ENCODE data around the gene JARID2.

JARID2 gene

DNA sequence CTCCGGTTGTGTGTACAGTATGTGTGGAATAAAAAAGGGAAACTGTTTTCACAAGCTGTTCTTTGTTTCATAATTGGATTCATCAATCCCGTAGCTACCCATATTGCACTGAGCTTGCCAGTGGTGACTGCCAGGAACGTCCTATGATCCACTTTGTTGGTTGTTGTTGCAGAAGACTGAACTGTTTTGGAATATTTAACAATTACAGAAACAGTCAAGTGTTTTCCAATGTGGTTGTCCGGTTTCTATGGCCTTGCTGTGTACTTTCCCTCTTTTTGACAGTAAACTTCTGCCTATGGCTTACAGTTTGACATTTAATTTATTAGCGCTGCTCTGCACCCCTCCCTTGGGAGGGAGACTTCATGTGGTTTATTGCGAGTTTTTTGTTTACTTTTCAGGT, 275.7 kb downstream of the JARID2 start:
- H3K27ac Mint-ChIP-seq, result peak overlapping the region; percentile 71
- no peaks in the 10 kb centered on the region for H3K9me3 Mint-ChIP-seq
- H3K27me3 Mint-ChIP-seq, result no peaks in the 10 kb centered on the region
- H3K36me3 Mint-ChIP-seq (ENCODE audit: low read depth), result peaks cover 83% of the 10 kb centered on the region
- H3K4me1 Mint-ChIP-seq (ENCODE audit: low read depth), result peaks cover 24% of the 10 kb centered on the region
- H3K4me3 Mint-ChIP-seq, result no peak overlapping the region

GRCh38 chr6:15522026-15522425, 276.2 kb downstream of the JARID2 start:
- Mint-ChIP-seq H3K9me3 (no peaks in the 10 kb centered on the region), H3K36me3 (ENCODE audit: low read depth) (peaks cover 87% of the 10 kb centered on the region), H3K27ac (peak overlapping the region; percentile 71), H3K27me3 (no peaks in the 10 kb centered on the region), H3K4me1 (ENCODE audit: low read depth) (peaks cover 24% of the 10 kb centered on the region), H3K4me3 (no peak overlapping the region)

DNA sequence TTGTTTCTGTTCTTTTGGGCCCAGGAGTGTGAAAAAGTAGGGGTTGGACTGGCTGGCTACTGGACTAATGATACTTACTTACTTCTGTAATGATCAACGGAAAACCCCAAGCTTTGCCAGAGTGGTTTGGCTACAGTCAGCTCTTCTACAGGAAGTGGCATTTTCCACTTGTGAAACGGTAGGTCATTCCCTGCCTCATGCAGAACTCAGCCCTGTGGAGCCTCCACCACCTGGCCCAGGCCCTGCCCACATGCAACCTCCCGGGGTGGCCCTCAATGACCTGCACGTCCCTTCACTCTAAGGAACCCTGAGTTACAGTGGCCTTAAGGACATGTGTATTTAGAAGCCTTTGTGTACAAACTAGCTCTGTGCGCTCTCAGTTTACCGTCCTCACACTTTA, 276.6 kb downstream of the JARID2 start:
- H3K27ac Mint-ChIP-seq, result peak overlapping the region; percentile 71

DNA sequence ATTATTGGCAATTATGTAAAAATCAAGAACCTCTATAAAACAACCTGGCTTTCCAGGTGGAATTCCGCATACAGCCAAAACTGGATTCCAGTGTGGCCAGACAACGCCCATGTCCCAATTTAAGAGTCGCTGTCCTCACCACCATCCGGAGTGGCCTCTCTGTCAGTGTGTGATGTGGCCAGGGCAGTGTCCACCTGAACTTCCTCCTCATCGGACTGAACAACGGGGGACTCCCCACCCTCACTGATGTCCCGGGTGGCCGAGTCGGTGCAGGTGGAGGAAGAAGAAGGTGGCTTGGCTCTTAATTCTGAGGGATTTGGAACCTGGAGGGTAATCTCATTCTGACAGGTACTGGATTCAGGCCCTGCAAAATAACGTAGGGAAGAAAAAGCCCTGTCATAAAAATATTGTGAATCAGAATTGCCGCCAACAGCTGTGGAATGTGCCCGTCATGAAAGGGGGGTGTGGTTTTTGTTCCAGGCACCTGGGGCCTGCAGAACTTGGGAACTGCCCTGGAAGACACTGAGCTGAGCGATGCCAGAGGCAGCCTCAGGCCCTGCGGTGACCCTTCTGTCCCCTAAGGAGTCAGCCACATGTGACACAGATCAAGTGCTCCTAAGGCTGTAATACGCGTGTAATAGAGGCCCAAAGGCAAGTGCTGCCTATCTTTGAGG, 277.1 kb downstream of the JARID2 start:
- H3K36me3 Mint-ChIP-seq (ENCODE audit: low read depth), result peaks cover 91% of the 10 kb centered on the region
- H3K27ac Mint-ChIP-seq, result peak overlapping the region; percentile 71
- no peaks in the 10 kb centered on the region for H3K27me3 Mint-ChIP-seq
- peaks cover 24% of the 10 kb centered on the region for H3K4me1 Mint-ChIP-seq (ENCODE audit: low read depth)
- H3K4me3 Mint-ChIP-seq, result no peak overlapping the region
- peaks cover 8% of the 10 kb centered on the region for H3K9me3 Mint-ChIP-seq

More for the DNA sequence above, 276.6 kb downstream of the JARID2 start:
- Mint-ChIP-seq H3K9me3 (peaks cover 2% of the 10 kb centered on the region), H3K36me3 (ENCODE audit: low read depth) (peaks cover 91% of the 10 kb centered on the region), H3K4me1 (ENCODE audit: low read depth) (peaks cover 24% of the 10 kb centered on the region), H3K27me3 (no peaks in the 10 kb centered on the region), H3K4me3 (no peak overlapping the region)

GRCh38 chr6:15523679-15524630, 278.1 kb downstream of the JARID2 start:
- Mint-ChIP-seq H3K4me1 (ENCODE audit: low read depth) (peaks cover 24% of the 10 kb centered on the region), H3K27me3 (no peaks in the 10 kb centered on the region), H3K4me3 (no peak overlapping the region), H3K36me3 (ENCODE audit: low read depth) (peaks cover 89% of the 10 kb centered on the region), H3K27ac (peak overlapping the region; percentile 41), H3K9me3 (peaks cover 8% of the 10 kb centered on the region)

DNA sequence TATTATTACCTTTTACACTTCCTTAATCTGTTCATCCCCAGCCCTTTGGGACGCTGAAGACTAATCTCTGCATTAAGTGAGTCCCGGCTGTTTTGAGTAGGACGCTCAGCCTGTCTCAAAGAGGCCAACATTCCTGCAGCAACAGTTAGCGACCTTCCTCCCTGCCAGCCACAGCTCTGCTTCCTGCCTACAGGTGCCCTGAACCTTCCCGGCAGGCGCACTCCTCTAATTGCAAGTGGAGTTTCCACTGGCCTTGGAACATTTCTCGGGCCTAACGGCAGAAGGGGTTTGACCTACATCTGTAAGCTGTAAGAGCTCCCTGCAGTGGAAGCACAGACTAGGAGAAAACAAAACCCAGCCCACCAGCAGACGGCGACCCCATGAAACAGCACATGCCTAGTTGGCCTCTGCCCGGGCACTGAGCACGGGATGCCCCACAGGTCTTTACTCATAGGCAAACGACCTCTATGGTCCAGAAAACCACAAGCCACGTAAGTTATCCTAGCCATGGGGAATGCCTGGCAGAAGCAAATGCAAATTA, 279.1 kb downstream of the JARID2 start:
- Mint-ChIP-seq H3K36me3 (ENCODE audit: low read depth) (peaks cover 86% of the 10 kb centered on the region), H3K9me3 (peaks cover 8% of the 10 kb centered on the region), H3K27me3 (no peaks in the 10 kb centered on the region), H3K4me1 (ENCODE audit: low read depth) (peaks cover 24% of the 10 kb centered on the region), H3K27ac (peak overlapping the region; percentile 5), H3K4me3 (no peak overlapping the region)

GRCh38 chr6:15526212-15526701, 280.4 kb downstream of the JARID2 start:
- H3K4me1 Mint-ChIP-seq (ENCODE audit: low read depth), result peaks cover 29% of the 10 kb centered on the region
- peak overlapping the region; percentile 42 for H3K27ac Mint-ChIP-seq
- peaks cover 86% of the 10 kb centered on the region for H3K36me3 Mint-ChIP-seq (ENCODE audit: low read depth)

GRCh38 chr6:15527838-15528617, 282.2 kb downstream of the JARID2 start:
- Mint-ChIP-seq H3K4me3 (no peak overlapping the region), H3K27ac (no peak overlapping the region), H3K36me3 (ENCODE audit: low read depth) (peaks cover 82% of the 10 kb centered on the region), H3K27me3 (no peaks in the 10 kb centered on the region), H3K9me3 (peaks cover 8% of the 10 kb centered on the region), H3K4me1 (ENCODE audit: low read depth) (peaks cover 17% of the 10 kb centered on the region)

More at GRCh38 chr6:15526212-15526701, 280.4 kb downstream of the JARID2 start:
- H3K27me3 Mint-ChIP-seq, result no peaks in the 10 kb centered on the region
- peaks cover 8% of the 10 kb centered on the region for H3K9me3 Mint-ChIP-seq
- no peak overlapping the region for H3K4me3 Mint-ChIP-seq

DNA sequence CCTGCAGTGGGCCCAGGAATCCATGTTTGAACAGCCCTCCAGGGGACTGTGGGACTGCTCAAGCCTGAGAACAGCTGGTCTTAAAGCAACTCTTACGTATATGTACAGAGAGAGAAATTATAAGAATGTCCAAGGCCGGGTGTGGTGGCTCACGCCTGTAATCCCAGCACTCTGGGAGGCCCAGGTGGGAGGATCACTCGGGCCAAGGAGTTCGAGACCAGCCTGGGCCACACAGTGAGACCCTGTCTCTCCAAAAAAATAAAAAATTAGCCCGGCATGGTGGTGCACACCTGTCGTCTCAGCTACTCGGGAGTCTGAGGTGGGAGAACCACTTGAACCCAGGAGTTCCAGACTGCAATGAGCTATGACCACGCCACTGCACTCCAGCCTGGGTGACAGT, 283.0 kb downstream of the JARID2 start:
- H3K36me3 Mint-ChIP-seq (ENCODE audit: low read depth), result peaks cover 81% of the 10 kb centered on the region
- H3K4me3 Mint-ChIP-seq, result no peak overlapping the region
- H3K27ac Mint-ChIP-seq, result no peak overlapping the region
- peaks cover 17% of the 10 kb centered on the region for H3K4me1 Mint-ChIP-seq (ENCODE audit: low read depth)
- H3K27me3 Mint-ChIP-seq, result no peaks in the 10 kb centered on the region
- H3K9me3 Mint-ChIP-seq, result peaks cover 8% of the 10 kb centered on the region

GRCh38 chr6:15530411-15530810, 284.5 kb downstream of the JARID2 start:
- Mint-ChIP-seq H3K4me1 (ENCODE audit: low read depth) (peaks cover 18% of the 10 kb centered on the region), H3K4me3 (no peak overlapping the region), H3K27ac (no peak overlapping the region), H3K27me3 (no peaks in the 10 kb centered on the region), H3K36me3 (ENCODE audit: low read depth) (peaks cover 78% of the 10 kb centered on the region), H3K9me3 (peaks cover 8% of the 10 kb centered on the region)

DNA sequence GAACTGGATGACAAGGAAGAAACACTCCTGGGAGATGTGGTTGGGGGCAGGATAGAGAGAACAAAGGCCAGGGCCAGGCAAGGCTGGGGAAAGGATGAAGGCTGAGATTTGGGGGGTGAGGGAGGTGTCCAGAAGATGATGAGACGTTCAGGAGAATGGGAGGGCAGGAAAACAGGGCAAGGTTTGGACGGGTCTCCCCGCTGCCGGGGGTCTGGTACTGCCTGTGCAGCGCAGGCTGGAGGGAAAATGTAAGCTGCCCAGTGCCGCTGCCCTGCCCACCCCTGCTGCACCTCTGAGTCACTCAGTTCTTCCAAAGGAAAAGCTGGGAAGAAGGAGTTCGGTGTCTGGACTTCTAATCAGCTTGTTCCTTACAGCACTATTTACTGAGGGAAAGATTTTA, 286.1 kb downstream of the JARID2 start:
- no peak overlapping the region for H3K27ac Mint-ChIP-seq
- H3K4me3 Mint-ChIP-seq, result no peak overlapping the region

GRCh38 chr6:15533379-15534026, 287.6 kb downstream of the JARID2 start:
- Mint-ChIP-seq H3K4me3 (no peak overlapping the region), H3K4me1 (ENCODE audit: low read depth) (peaks cover 9% of the 10 kb centered on the region), H3K9me3 (no peaks in the 10 kb centered on the region), H3K27ac (no peak overlapping the region), H3K27me3 (no peaks in the 10 kb centered on the region), H3K36me3 (ENCODE audit: low read depth) (peaks cover 52% of the 10 kb centered on the region)

More for the DNA sequence above, 286.1 kb downstream of the JARID2 start:
- peaks cover 62% of the 10 kb centered on the region for H3K36me3 Mint-ChIP-seq (ENCODE audit: low read depth)
- no peaks in the 10 kb centered on the region for H3K27me3 Mint-ChIP-seq
- peaks cover 9% of the 10 kb centered on the region for H3K4me1 Mint-ChIP-seq (ENCODE audit: low read depth)
- H3K9me3 Mint-ChIP-seq, result peaks cover 8% of the 10 kb centered on the region

DNA sequence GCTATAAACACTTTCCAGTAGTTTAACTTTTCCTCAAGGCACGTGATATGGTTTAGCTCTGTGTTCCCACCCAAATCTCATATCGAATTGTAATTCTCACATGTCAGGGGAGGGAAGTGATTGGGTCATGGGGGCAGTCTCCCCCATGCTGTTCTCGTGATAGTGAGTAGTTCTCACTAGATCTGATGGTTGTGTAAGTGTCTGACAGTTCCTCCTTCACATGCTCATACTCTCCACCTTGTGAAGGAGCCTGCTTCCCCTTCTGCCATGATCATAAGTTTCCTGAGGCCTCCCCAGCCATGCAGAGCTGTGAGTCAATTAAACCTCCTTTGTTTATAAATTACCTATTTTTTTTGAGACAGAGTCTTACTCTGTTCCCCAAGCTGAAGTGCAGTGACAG, 289.1 kb downstream of the JARID2 start:
- Mint-ChIP-seq H3K4me3 (no peak overlapping the region), H3K4me1 (ENCODE audit: low read depth) (peaks cover 9% of the 10 kb centered on the region), H3K27me3 (no peaks in the 10 kb centered on the region), H3K27ac (peak overlapping the region; percentile 68), H3K9me3 (no peaks in the 10 kb centered on the region), H3K36me3 (ENCODE audit: low read depth) (peaks cover 43% of the 10 kb centered on the region)
